Body of pancreas (tissue), 4 donors: ENCODE data around the gene PDLIM5.

Experiments used
- CTCF ChIP-seq, 7 experiments: fragments of 450-650 bp in 4 of 7; fragments of 200-600 bp in 3 of 7; sonication (generic) in 3 of 7; IDR thresholded peaks; one replicate each; pipeline ENCODE4 v1.5.1; 2016 to 2019; ENCODE audit warnings: antibody characterized with exemption in 7 of 7
- POLR2A ChIP-seq, 3 donors: fragments of 450-650 bp; IDR thresholded peaks; one replicate each; pipeline ENCODE4 v1.6.1; 2016; ENCODE audit warnings: antibody characterized with exemption in 3 of 3, mild to moderate bottlenecking in 2 of 3

GRCh38 chr4:94527556-94528233, 76.0 kb downstream of the PDLIM5 start:
- TF ChIP-seq POLR2A (IDR thresholded peaks at IDR 0.05) (no peak), CTCF (IDR thresholded peaks at IDR 0.05) (no peak)
